GM18870 (cell line): Measurements from ENCODE around the gene MARK2.

ENCODE experiments used
- ATAC-seq: cut with Tn5 transposase; IDR thresholded peaks from one replicate; pipeline ENCODE4 v1.9.1; 2021; ENCODE audit warnings: moderate library complexity; ENCODE audit not compliant: unreplicated experiment

The MARK2 gene

DNA sequence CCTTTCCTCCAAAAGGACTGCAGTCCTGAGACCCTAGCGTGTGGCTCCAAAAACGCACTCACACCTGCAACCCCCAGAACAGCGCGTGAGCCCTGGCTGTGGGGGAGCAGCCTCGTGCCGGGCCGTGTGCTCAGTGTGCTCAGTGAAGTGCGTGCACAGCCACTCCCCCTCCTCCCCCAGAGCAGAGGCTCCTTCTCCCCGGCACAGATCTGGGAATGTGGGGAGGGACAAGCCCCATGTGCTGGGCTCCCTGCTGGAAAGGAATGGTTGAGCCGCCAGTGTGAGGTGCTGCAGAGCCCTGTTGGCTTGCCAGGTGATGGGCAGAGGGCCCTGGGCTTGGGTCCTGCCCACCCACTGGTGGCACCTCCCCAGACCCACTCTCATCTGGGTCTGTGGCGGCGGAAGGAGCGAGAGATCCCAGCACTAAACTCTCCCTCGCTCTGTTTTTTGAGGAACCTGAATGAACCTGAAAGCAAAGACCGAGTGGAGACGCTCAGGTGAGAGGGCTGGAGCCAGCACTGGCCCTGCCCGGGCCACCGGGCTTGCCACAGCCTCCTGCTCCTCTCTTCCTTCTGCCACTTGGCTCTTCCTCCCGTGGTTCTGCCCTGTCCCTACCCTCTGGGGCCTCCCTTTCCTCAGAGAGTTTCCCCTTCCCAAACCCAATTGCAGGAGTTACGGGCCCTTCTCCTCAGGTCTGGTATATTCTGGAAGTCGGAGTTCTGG lies 69.1 kb downstream of the MARK2 start:
- no peak for ATAC-seq

DNA sequence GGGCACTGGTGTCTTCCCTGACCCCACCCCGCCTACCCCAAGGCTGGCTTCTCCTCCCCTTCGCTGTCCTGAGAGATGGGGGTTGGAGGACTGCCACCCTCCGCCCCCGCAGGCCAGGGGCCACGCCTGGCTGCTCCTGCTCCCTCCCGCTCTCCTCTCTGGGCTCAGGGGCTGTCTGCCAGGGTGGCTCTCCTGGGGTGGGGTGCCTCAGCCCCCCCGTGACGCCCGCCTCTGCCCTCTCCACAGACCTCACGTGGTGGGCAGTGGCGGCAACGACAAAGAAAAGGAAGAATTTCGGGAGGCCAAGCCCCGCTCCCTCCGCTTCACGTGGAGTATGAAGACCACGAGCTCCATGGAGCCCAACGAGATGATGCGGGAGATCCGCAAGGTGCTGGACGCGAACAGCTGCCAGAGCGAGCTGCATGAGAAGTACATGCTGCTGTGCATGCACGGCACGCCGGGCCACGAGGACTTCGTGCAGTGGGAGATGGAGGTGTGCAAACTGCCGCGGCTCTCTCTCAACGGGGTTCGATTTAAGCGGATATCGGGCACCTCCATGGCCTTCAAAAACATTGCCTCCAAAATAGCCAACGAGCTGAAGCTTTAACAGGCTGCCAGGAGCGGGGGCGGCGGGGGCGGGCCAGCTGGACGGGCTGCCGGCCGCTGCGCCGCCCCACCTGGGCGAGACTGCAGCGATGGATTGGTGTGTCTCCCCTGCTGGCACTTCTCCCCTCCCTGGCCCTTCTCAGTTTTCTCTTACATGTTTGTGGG lies 69.9 kb downstream of the MARK2 start:
- no peak for ATAC-seq

DNA sequence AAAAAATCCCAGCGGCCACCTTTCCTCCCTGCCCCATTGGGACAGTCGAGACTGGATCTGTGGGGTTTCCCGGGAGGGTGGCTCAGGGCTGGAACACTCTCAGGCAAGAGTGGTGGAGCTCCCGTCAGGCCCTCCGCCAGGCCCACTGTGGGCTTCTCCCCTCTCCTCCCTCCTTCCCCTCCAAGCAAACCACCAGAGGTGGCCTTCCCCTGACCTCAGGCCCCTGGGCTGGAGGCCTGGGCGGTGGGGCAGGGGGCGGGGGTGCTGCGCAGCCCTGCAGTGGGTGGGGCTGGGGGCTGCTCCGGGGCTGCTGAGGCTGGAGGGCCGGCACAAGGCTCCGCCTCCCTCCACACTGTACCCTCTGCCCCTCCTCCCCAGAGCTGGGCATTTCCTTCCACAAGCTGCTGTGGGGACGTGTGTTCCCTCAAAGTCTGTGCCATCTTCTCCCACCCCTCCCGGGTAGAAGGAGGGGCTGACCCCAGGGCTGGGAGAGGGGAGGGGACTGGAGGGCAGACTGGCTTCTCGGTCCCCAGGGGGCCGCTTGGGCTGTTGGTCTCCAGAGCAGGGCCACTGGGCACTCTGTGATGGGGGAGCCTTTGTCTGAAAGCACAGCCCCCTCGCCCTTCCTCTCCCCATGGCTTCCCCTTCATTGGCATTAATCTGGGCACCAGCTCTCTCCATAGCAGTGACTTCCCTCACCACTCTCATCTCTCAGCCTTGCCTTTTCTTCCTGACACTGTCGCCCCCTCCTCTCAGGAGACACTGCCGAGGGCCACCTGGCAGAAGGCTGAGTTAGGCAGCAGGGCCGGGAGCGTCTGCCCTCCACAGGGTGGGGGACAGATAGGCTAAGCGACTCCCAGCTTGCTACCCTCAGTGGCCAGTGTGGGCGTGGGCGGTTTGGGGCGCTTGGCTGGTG lies 70.9 kb downstream of the MARK2 start:
- ATAC-seq = no peak

DNA sequence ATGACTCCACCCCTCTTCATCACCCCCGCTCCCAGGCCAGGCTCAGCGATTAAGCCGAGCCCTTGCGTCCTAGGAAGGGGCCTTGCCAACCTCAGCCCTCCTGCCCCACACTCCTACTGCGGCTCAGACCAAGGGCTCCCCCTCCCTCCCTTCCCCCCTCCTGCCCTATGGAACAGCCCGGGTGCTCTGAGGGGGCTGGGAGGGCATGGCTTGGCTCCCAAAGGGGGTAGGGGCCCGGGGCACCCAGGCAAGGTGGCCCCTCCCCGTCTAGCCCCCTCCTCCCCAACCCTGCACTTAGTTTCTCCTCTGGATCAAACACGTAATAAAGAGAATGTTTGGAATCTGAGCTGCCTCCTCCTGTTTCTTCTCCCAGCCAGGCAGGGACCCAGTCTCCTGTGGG lies 71.8 kb downstream of the MARK2 start:
- ATAC-seq = no peak

- ATAC-seq = no peak
These were observed 72.5 kb downstream of the MARK2 start for GRCh38 chr11:63911440-63911839.

GRCh38 chr11:63911876-63912275 lies 73.0 kb downstream of the MARK2 start:
- ATAC-seq = no peak

- no peak for ATAC-seq
These were observed 73.8 kb downstream of the MARK2 start for GRCh38 chr11:63912678-63913077.

DNA sequence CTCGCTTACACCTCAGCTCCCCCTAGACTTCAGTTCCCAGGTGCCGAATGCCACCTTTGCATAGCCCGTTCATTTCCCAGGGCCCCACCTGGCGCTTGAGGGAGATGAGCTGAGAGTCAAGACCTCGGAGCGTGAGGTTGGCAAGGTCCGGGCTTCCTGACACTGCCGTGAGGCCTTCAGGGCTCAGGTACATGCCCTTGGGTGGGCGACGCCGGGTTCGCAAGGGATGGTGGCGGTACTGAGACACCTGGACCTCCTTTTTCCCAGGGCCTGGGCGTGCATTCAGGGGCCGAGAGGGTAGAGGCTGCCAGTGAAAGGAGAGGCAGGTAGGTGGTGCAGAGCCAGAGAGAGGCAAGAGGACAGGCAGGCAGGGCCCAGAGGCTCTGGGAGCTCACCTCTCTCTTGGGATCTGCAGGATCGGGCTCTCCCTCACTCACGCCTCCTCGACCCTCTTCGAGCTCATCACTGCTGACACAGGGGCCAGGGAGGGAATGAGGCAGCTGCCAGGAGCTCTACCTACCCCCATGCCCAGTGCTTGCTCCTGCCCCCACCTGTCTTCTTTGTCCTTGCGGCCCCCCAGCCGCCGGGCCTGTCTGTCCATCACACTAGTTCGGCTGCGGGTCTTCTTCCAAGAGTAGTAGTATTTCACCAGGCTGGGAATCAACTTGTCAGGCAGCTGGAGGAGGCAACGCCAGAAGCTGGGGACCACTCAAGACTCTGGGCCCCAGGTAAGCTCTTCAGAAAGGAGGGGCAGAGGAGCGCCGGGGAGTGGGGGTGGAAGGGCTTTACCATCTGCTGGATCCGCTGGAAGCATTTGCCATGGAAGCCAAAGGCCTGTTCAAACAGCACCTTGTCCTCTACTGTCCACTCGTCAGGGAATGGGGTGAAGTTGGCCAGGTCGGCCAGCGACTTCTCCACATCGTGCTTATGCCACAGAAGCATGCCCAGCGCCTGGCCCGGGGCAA lies 75.2 kb downstream of the MARK2 start:
- ATAC-seq = no peak

- ATAC-seq = no peak
These were observed 76.2 kb downstream of the MARK2 start for GRCh38 chr11:63914896-63915691.

DNA sequence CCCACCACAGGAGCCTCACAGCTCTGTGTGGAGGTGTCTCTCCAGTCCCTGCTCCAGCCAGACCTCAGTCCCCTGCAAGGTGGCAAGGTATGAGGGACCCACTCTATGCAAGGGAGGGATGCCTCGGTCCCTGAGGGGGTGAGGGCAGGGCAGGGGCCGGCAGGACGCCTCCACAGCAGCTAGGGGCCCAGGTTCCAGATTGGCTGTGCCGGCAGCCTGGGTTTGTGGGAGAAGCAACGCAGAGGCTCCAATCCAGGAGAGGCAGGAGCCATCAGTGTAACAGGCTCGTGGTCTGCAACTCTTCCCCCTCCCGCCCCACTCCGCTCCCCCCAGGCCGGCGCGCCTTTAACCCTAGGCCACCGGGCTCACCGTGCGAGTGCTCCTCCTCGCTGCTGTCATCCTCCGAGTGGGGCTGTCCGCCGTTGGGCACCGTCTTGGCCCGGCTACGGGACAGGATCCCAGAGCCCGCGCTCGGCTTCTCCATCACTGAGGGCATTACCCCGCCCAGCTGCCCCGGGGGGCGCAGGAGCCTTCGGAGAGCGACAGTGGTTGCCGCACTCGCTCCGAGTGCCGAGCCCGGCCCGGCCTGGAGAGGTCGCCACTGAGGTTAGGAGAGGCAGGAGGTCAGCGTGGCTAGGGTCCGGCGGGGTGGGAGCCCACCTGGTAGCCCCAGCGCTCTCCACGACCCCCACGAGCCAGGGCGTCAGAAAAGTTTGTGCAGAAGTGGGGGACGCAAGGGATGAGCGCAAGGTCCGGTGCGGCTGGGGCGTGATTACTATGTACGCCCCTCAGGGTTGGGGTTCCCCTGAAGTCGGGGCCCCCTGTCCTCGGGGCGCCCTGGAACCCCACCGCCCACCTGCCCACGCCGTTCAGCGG lies 77.3 kb downstream of the MARK2 start:
- ATAC-seq = no peak

- ATAC-seq = no peak
These were observed 78.2 kb downstream of the MARK2 start, which contains the start of gene RCOR2 for GRCh38 chr11:63916837-63917691. Gene RCOR2, minus strand, starts transcription at chr11:63917164. Its CDS starts 708 bp downstream, at chr11:63916456.

GRCh38 chr11:63917692-63918506 lies 79.0 kb downstream of the MARK2 start:
- ATAC-seq = no peak

DNA sequence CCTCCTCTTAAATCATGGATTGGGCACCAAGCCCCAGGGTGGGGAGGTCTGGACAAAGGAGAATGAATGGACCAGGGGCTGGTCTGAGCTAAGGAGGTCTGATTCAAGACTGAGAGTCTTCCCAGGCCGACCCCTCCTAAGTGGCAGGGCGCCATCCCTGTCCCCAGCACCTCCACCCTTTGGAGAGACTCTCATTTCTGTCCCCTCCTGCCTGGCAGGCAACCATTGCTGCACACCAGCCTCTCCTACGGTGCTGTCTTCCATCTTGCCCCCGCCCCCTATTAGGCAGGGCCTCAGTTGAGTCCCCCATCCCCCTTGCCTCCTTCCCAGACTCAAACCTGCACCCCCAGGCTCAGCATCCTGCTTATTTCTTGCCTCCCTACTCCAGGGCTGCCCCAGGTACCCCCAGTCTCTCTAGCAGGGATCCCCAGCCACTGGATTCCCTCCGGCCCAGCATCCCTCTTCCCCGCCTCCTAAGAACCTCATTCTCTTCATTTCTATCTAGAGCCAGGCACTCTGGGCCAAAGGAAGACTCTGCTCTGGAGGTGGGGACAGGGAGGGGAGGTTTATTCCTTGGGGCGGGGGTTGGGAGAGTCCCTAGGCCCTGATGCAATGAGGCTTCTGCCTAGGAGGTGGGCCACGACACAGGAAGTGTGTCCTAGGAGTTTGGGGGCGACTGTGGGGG lies 79.7 kb downstream of the MARK2 start:
- ATAC-seq = no peak

DNA sequence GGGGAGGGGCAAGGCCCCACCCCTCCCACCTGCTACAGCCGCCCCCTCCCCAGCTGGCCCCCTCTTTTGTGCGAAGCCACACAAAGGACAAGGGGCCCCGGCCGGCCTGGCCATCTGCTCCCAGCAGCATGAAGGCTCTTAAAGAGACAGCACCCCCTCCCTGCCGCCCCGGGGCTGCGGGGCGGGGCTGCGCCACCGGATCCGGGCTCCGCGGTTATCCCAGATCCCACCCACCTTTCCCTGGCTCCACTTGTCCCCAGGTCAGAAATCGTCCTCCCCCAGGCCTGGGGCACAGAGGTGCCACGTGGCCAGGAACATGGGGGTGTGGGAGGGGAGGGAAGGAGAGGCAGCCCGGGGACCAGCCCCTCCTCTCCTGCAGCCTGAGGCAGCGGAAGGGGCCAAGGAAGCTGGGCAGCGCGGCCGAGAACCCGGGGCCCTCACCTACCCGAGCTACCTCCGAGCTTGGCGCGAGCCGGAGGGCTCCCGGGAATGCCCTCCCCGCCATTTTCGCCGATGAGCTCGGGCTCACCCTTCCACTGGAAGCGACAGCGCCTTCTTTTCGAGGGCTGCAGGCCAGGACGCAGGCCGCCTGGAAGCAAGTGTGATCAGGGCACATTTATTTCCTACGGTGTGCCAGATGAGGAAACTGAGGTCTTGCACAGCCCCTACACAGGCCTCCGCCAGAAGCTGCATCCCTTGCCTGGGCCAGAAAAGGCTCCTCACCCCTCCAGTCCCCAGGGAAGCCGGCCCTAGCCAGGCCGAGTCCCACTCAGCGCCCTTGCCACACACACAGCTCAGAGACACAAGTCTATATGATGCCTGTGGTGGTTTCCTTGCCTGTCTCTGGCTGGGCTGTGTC lies 80.6 kb downstream of the MARK2 start:
- no peak for ATAC-seq
